Loucy (cell line): ENCODE data around the gene KCNMA1.

Experiments
- H2AFZ ChIP-seq: fragments of 200-600 bp; sonication (generic); 2 replicates; pipeline ENCODE4 v1.6.0; 2016; ENCODE audit warnings: antibody characterized with exemption, mild to moderate bottlenecking, low read length, moderate library complexity
- H3F3A ChIP-seq: fragments of 200-600 bp; 2 replicates; pipeline ENCODE4 v1.6.0; 2016; ENCODE audit warnings: antibody characterized with exemption, low read depth, mild to moderate bottlenecking
- H3K27me3 ChIP-seq: fragments of 200-600 bp; sonication (generic); 2 replicates; pipeline ENCODE4 v1.6.1; 2014; ENCODE audit warnings: low read length, mild to moderate bottlenecking; ENCODE audit not compliant: insufficient read depth, poor library complexity, severe bottlenecking
- H3K36me3 ChIP-seq: fragments of 200-600 bp; sonication (generic); 2 replicates; pipeline ENCODE4 v1.6.1; 2016; ENCODE audit warnings: low read length; ENCODE audit not compliant: insufficient read depth
- H3K4me1 ChIP-seq: fragments of 200-600 bp; sonication (generic); 2 replicates; pipeline ENCODE4 v1.5.1; 2014; ENCODE audit warnings: low read length, mild to moderate bottlenecking; ENCODE audit not compliant: insufficient read depth, poor library complexity, severe bottlenecking
- H3K4me2 ChIP-seq: fragments of 200-600 bp; sonication (generic); 2 replicates; pipeline ENCODE4 v1.6.0; 2014; ENCODE audit warnings: antibody characterized with exemption, low read length, low read depth, mild to moderate bottlenecking; ENCODE audit not compliant: poor library complexity, severe bottlenecking
- H3K4me3 ChIP-seq: fragments of 200-600 bp; sonication (generic); 2 replicates; pipeline ENCODE4 v1.5.1; 2014; ENCODE audit warnings: low read length, mild to moderate bottlenecking, mixed read lengths; ENCODE audit not compliant: poor library complexity, severe bottlenecking
- H3K79me2 ChIP-seq: fragments of 200-600 bp; sonication (generic); 2 replicates; pipeline ENCODE4 v1.6.1; 2014; ENCODE audit warnings: low read length; ENCODE audit not compliant: insufficient read depth
- H3K9ac ChIP-seq: fragments of 200-600 bp; sonication (generic); 2 replicates; pipeline ENCODE4 v1.6.0; 2014; ENCODE audit warnings: mild to moderate bottlenecking, low read depth, low read length, moderate library complexity; ENCODE audit not compliant: poor library complexity, severe bottlenecking
- H3K9me2 ChIP-seq: fragments of 200-600 bp; sonication (generic); replicated peaks from 2 replicates; pipeline ENCODE4 v1.6.1; 2016; ENCODE audit warnings: low read depth, low read length, mixed read lengths
- H3K9me3 ChIP-seq: fragments of 200-600 bp; sonication (generic); 2 replicates; pipeline ENCODE4 v1.6.1; 2014; ENCODE audit warnings: mild to moderate bottlenecking, antibody characterized with exemption, low read length, low read depth; ENCODE audit not compliant: insufficient read depth
- H4K20me1 ChIP-seq: fragments of 200-600 bp; sonication (generic); 2 replicates; pipeline ENCODE4 v1.6.0; 2014; ENCODE audit warnings: antibody characterized with exemption, low read length, mild to moderate bottlenecking; ENCODE audit not compliant: insufficient read depth, poor library complexity, severe bottlenecking
- EZH2phosphoT487 ChIP-seq: fragments of 200-600 bp; IDR thresholded peaks from 2 replicates; pipeline ENCODE4 v1.6.1; 2018; ENCODE audit warnings: antibody characterized with exemption, mild to moderate bottlenecking, moderate library complexity, borderline replicate concordance
- TF ChIP-seq, protein P1 (sequence below): fragments of 200-600 bp; sonication (generic); conservative IDR thresholded peaks from 2 replicates; pipeline ENCODE4 v1.5.1; 2014; ENCODE audit warnings: mild to moderate bottlenecking, antibody characterized with exemption, low read length

KCNMA1 gene

DNA sequence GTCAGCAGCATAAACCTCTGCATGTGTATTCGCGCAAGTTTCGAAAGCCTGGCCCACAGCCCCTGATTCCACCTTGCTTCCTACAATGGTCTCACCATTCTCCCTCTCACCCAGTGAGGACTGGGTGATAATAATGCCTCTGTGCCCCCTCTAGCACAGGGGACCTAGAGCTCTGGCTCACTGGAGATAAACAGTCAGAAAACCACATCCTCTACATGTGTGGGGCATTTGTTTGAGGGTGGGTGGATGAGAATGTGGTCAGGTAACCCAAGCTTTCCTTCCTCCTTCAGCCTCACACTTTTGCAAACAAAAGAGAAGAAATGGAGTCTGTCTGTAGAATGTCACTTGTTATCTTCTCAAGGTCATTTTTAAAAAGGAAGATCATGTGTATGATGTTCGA, 373.5 kb downstream of the KCNMA1 start:
- Histone ChIP-seq H3K79me2 (no peaks in the 10 kb centered on the region), H3K9ac (peak overlapping the region; percentile 54), H3K9me2 (no peaks in the 10 kb centered on the region), H4K20me1 (no peaks in the 10 kb centered on the region), H3K4me1 (peaks cover 78% of the 10 kb centered on the region), H3K4me3 (peak overlapping the region; percentile 57), H2AFZ (no peak overlapping the region), H3K27me3 (no peaks in the 10 kb centered on the region), H3K36me3 (no peaks in the 10 kb centered on the region), H3F3A (peaks cover 6% of the 10 kb centered on the region), H3K4me2 (peak overlapping the region; percentile 76), H3K9me3 (no peaks in the 10 kb centered on the region)
- no peak for TF ChIP-seq EZH2phosphoT487
- TF ChIP-seq, protein P1, sequence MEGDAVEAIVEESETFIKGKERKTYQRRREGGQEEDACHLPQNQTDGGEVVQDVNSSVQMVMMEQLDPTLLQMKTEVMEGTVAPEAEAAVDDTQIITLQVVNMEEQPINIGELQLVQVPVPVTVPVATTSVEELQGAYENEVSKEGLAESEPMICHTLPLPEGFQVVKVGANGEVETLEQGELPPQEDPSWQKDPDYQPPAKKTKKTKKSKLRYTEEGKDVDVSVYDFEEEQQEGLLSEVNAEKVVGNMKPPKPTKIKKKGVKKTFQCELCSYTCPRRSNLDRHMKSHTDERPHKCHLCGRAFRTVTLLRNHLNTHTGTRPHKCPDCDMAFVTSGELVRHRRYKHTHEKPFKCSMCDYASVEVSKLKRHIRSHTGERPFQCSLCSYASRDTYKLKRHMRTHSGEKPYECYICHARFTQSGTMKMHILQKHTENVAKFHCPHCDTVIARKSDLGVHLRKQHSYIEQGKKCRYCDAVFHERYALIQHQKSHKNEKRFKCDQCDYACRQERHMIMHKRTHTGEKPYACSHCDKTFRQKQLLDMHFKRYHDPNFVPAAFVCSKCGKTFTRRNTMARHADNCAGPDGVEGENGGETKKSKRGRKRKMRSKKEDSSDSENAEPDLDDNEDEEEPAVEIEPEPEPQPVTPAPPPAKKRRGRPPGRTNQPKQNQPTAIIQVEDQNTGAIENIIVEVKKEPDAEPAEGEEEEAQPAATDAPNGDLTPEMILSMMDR: no peak

DNA sequence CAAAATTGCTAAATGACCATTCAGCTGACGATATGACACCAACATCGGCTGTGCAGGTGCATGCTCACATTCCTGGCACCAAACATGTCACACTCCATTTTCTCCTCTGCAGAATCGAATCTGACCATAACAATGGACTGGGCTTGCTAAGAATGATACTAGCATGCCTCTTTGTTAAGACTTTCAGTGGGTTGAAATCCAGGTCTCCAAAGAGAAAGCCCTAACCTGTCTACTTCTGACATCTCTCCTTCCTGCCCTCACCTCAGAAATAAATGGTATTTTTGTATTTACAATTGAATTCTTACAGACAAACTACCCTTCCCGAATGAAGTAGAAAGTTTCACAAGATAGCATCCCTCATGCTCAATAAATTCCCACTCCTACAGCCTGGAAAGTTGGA, 373.9 kb downstream of the KCNMA1 start:
- Histone ChIP-seq H3F3A (peaks cover 6% of the 10 kb centered on the region), H3K4me1 (peaks cover 80% of the 10 kb centered on the region), H3K79me2 (no peaks in the 10 kb centered on the region), H3K27me3 (no peaks in the 10 kb centered on the region), H4K20me1 (no peaks in the 10 kb centered on the region), H3K9ac (peak overlapping the region; percentile 54), H3K36me3 (no peaks in the 10 kb centered on the region), H3K9me2 (no peaks in the 10 kb centered on the region), H2AFZ (no peak overlapping the region), H3K4me3 (peak overlapping the region; percentile 57), H3K4me2 (peak overlapping the region; percentile 76), H3K9me3 (no peaks in the 10 kb centered on the region)
- TF ChIP-seq EZH2phosphoT487: no peak
- TF ChIP-seq, protein P1: no peak

DNA sequence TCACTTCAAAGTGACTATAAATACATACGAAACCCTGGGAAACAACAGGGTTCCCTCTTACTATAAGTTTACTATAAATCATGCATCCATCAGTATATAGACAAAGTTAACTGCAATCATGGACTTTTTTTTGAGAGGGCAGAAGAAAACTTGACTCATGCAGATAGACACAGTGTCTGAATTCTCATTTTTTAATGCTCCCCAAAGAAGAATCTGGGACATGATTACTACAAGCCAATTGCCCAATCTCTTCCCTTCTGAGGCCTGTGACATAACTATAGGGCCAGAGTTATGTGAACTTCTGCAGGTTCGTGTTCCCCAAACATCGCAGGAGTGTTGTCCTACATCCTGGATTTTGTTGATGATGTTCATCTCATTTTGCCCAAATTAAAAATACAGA, 376.5 kb downstream of the KCNMA1 start:
- Histone ChIP-seq H3K9me3 (no peaks in the 10 kb centered on the region), H4K20me1 (no peaks in the 10 kb centered on the region), H3K9ac (no peak overlapping the region), H3K4me1 (peaks cover 61% of the 10 kb centered on the region), H3K4me2 (peak overlapping the region; percentile 52), H3K27me3 (no peaks in the 10 kb centered on the region), H3F3A (peaks cover 6% of the 10 kb centered on the region), H2AFZ (no peak overlapping the region), H3K79me2 (no peaks in the 10 kb centered on the region), H3K4me3 (peak overlapping the region; percentile 5), H3K36me3 (no peaks in the 10 kb centered on the region), H3K9me2 (no peaks in the 10 kb centered on the region)
- no peak for TF ChIP-seq EZH2phosphoT487
- TF ChIP-seq, protein P1: no peak
